Muscle layer of colon (tissue), 2 donors: ENCODE data around the gene ZNF668.

Experiments used
- H3K27ac ChIP-seq: one replicate; pipeline ENCODE4 v1.7.0; 2013; ENCODE audit warnings: low read depth, mild to moderate bottlenecking, low read length, moderate library complexity
- H3K27me3 ChIP-seq, 2 donors: one replicate each; pipeline ENCODE4 v1.7.0; 2013; ENCODE audit warnings: low read length in 2 of 2, mild to moderate bottlenecking in 2 of 2; ENCODE audit not compliant: insufficient read depth in 2 of 2, control insufficient read depth in 1 of 2
- H3K36me3 ChIP-seq: one replicate; pipeline ENCODE4 v1.7.0; 2013; ENCODE audit warnings: mild to moderate bottlenecking, low read length; ENCODE audit not compliant: insufficient read depth
- H3K4me1 ChIP-seq: one replicate; pipeline ENCODE4 v1.7.0; 2013; ENCODE audit warnings: mild to moderate bottlenecking, low read length; ENCODE audit not compliant: insufficient read depth
- H3K4me3 ChIP-seq, 2 donors: one replicate each; pipeline ENCODE4 v1.7.0; 2013; ENCODE audit warnings: low read length in 2 of 2, low read depth in 1 of 2, mild to moderate bottlenecking in 1 of 2, moderate library complexity in 1 of 2
- H3K9ac ChIP-seq: one replicate; pipeline ENCODE4 v1.7.0; 2013; ENCODE audit warnings: low read length
- H3K9me3 ChIP-seq: one replicate; pipeline ENCODE4 v1.7.0; 2013; ENCODE audit warnings: mild to moderate bottlenecking, low read length
- donor health status: abdominal sarcoma.
- donor health status: Adenocarcinoma of cecum.

Gene ZNF668

DNA sequence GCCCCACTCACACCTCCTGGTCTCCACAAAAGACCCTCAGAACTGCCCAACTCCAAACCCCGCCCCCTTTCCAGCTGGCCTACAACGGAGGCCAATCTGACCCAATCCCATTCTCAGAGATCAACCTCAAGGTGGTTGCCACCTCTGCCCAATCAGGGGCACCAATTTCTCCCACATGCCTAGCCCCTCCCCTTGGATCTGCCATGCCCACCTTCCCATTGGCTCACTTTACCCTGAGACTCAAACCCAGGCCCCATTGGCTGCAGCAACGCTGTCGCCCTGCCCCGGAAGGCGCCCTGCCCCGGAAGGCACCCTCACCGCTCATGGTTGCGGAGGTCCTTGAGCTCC is 10.6 kb downstream of the ZNF668 start:
- Histone ChIP-seq H3K4me3 (no peak overlapping the region), H3K27me3 (no peaks in the 10 kb centered on the region), H3K36me3 (peaks cover 9% of the 10 kb centered on the region), H3K4me1 (peaks cover 11% of the 10 kb centered on the region), H3K27ac (no peak overlapping the region), H3K9me3 (no peaks in the 10 kb centered on the region), H3K9ac (no peak overlapping the region)

DNA sequence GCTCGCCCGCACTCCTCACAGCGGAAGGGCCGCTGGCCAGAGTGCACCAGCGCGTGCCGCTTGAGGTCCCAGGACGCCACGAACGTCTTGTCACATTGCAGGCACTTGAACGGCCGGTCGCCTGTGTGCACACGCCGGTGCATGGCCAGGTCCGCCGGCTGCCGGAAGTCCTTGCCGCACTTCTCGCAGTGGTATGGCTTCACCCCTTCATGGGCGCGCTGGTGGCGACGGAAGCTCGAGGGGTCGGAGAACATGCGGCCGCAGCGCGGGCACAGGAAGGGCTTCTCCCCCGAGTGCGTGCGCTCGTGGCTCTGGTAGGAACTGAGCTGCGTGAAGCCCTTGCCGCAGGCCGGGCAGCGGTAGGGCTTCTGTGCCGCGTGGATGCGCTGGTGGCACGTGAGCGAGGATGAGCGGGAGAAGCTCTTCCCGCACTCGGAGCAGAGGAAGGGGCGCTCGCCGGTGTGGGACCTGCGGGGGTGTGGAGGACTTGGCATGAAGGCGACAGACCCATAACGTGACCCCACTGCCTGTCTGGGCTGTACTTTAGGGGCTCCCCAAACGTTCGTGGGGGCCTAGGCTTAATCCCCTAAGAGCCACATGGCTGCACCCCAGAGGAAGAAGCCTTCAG is 12.1 kb downstream of the ZNF668 start:
- Histone ChIP-seq H3K9ac (no peak overlapping the region), H3K36me3 (peaks cover 9% of the 10 kb centered on the region), H3K27me3 (no peaks in the 10 kb centered on the region), H3K27ac (no peak overlapping the region), H3K4me3 (no peak overlapping the region), H3K9me3 (no peaks in the 10 kb centered on the region), H3K4me1 (peaks cover 11% of the 10 kb centered on the region)

DNA sequence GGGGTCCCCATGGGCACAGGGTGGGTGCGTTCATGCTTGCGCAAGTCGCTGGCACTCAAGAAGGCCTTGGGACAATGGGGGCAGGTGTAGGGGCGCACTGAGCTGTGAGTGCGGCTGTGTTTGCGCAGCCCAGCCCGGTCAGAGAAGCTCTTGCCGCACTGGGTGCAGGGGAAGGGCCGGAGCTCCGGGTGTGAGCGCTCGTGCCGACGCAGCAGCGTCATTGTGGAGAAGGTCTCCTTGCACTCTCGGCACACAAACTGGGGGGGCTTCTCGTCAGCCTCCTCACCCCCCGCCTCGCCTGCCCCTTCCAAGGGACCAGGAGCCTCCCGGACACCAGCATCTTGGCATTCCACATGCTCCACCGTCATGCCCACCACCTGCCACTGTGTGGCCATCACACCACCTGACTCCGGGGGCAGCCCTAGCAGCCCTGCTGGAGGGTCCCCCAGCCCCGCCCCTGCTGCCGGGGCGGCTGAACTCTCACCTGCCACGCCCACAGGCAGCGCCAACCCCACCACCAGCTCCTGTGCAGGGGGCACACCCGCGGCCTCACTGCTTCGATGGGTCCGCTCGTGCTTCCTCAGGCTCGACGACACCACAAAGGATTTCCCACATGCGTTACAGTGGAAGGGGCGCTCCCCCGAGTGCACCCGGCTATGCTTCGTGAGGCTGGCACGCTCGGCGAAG is 12.8 kb downstream of the ZNF668 start:
- no peak overlapping the region for H3K27ac ChIP-seq
- peaks cover 9% of the 10 kb centered on the region for H3K36me3 ChIP-seq
- peaks cover 11% of the 10 kb centered on the region for H3K4me1 ChIP-seq
- no peaks in the 10 kb centered on the region for H3K27me3 ChIP-seq
- no peak overlapping the region for H3K4me3 ChIP-seq
- H3K9ac ChIP-seq: no peak overlapping the region
- H3K9me3 ChIP-seq: no peaks in the 10 kb centered on the region

DNA sequence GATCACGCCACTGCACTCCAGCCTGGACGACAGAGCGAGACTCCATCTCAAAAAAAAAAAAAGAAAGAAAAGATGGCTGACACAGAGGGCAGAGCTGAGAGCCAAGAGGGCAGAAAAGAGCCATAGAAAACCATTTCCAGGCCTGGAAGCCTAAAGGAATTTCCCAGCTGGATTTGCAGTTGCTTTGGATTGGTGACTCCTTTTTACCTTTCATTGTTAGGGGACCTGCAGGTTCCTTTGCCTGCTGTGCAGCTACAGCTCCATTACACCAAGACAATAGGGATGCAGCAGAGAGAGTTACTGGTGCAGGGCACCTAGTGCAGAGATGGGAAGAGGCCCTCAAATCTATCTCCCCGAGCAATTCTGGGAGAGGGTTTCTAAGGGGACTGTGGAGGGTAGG is 18.4 kb downstream of the ZNF668 start:
- H3K9me3 ChIP-seq: no peaks in the 10 kb centered on the region
- no peaks in the 10 kb centered on the region for H3K4me1 ChIP-seq
- H3K27me3 ChIP-seq: no peaks in the 10 kb centered on the region
- H3K27ac ChIP-seq: no peak overlapping the region
- H3K4me3 ChIP-seq: no peak overlapping the region
- H3K36me3 ChIP-seq: no peaks in the 10 kb centered on the region
- no peak overlapping the region for H3K9ac ChIP-seq

DNA sequence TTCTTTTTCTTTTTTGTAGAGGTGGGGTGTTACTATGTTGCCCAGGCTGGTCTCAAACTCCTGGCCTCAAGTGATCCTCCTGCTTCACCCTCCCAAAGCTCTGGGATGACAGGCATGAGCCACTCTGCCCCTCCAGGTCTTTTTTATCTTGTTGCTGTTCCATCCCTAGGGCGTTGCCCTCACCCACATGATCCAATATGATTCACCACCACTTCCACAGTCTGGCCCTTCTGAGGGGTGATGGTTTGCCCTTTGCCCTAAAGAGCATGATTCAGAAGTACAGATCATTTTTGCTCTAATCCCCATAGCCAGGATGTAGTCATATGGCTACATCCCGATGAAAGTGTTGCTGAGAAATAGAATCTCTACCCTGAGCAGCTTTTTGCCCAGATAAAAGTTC is 21.9 kb downstream of the ZNF668 start:
- Histone ChIP-seq H3K36me3 (no peaks in the 10 kb centered on the region), H3K9me3 (no peaks in the 10 kb centered on the region), H3K27me3 (no peaks in the 10 kb centered on the region), H3K9ac (no peak overlapping the region), H3K27ac (no peak overlapping the region), H3K4me3 (no peak overlapping the region), H3K4me1 (no peaks in the 10 kb centered on the region)

DNA sequence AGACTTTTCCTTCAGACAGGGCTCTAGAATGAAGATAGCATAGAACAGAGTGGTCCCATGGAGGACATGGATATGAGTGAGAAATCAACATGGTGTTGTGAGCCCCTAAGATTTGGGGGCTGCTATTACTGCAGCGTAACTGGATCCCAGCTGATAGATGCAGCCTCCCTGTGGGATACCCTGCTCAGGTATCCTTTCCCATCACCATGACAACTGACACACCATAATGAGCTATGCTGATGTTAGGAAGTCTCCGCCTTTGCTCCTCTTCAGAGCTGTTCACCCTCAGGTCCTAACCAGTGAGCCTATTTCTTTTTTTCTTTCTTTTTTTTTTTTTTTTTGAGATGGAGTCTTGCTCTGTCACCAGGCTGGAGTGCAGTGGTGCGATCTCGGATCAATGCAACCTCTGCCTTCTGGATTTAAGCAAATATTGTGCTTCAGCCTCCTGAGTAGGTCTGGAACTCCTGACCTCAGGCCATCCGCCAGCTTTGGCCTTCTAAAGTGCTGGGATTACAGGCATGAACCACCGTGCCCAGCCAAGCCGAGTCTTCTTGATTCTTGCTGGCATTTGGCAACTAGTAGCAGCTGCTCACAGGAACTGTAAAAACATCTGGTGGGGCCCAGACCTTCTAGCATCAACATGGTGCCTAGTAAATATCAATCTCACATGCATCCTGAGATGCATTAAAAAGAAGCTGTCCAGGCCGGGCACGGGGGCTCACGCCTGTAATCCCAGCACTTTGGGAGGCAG is 23.6 kb downstream of the ZNF668 start:
- no peaks in the 10 kb centered on the region for H3K9me3 ChIP-seq
- no peak overlapping the region for H3K4me3 ChIP-seq
- no peaks in the 10 kb centered on the region for H3K36me3 ChIP-seq
- no peak overlapping the region for H3K9ac ChIP-seq
- H3K4me1 ChIP-seq: no peaks in the 10 kb centered on the region
- no peak overlapping the region for H3K27ac ChIP-seq
- H3K27me3 ChIP-seq: no peaks in the 10 kb centered on the region

DNA sequence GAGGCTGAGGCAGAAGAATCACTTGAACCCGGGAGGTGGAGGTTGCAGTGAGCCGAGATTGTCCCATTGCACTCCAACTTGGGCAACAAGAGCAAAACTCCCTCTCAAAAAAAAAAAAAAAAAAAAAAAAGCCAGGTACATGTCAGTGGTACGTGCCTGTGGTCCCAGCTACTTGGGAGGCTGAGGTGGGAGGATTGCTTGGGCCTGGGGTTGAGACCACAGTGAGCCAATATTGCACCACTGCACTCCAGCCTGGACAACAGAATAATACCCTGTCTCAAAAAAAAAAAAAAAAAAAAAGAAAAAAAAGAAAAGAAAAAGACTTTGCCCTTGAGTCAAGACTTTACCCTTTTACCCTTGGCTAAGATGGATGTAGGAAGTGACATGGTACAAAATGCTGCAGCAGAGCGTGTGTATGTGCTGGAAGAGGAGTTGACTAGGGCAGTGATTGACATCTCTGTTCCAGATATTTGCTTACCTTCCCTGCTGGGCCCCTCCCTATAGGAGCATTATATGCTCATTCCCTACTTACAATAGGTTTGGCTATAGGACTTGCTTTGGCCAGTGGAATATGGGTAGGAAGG is 30.1 kb downstream of the ZNF668 start:
- no peaks in the 10 kb centered on the region for H3K27me3 ChIP-seq
- H3K27ac ChIP-seq: no peak overlapping the region
- H3K9me3 ChIP-seq: no peaks in the 10 kb centered on the region
- H3K4me1 ChIP-seq: no peaks in the 10 kb centered on the region
- H3K9ac ChIP-seq: no peak overlapping the region
- H3K4me3 ChIP-seq: no peak overlapping the region
- H3K36me3 ChIP-seq: peaks cover 12% of the 10 kb centered on the region

DNA sequence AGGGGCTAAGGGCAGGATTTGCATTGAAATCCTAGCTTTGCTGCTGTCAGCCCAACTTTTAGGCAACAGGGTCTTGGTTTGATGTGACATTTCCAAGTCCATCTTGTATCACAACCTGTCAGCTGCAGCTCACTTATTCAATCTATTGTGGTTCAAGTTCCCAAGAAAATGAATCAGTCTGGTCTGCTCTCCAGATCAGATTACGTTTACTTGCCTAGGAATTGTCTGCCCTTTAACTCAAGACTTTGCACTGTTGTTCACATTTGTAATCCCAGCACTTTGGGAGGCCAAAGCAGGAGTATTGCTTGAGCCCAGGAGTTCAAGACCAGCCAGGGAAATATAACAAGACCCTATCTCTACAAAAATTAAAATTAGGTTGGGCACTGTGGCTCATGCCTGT is 30.7 kb downstream of the ZNF668 start:
- H3K27me3 ChIP-seq: no peaks in the 10 kb centered on the region
- H3K4me1 ChIP-seq: no peaks in the 10 kb centered on the region
- no peak overlapping the region for H3K9ac ChIP-seq
- H3K27ac ChIP-seq: no peak overlapping the region
- H3K9me3 ChIP-seq: no peaks in the 10 kb centered on the region
- peaks cover 18% of the 10 kb centered on the region for H3K36me3 ChIP-seq
- H3K4me3 ChIP-seq: no peak overlapping the region

DNA sequence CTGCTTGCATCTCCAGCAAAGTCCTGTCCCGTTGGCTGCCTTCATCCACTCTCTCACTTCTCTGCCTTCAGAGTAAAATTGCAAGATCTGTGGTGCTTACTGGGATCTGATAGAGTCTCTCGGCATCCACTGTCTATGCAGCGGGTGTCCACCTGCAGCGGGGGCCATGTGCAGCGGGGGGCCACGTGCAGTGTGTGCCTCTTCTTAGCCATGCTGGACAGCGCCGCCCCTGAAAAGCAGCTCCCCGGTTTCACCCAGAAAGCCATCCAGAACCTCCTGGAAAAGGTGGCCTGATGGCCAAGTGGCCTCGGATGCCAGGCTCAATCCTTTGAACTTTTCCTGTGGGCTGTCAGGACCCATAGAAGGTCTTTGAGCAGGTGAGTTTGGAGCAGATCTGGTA is 31.2 kb downstream of the ZNF668 start:
- Histone ChIP-seq H3K27ac (no peak overlapping the region), H3K27me3 (no peaks in the 10 kb centered on the region), H3K4me1 (no peaks in the 10 kb centered on the region), H3K4me3 (no peak overlapping the region), H3K9ac (no peak overlapping the region), H3K9me3 (no peaks in the 10 kb centered on the region), H3K36me3 (peaks cover 23% of the 10 kb centered on the region)

DNA sequence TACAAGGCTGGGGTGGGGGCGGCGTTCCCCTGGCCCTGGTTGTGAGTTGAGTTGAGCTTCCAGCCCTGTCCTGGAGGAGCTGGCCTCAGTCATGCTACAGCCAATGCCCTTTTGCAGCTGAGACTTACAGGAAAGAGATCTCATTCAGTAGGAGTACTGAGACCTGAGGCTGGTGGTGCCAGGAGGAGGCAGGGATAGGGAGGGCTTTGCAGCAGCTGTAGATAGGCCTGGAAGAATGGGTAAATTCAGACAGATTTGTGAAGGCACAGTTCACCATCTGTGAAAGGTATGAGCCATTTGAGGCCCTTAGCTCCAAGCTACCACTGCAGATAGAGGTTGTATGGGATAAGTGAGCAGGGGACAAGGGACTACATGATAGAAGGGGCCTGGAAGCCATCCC is 35.0 kb downstream of the ZNF668 start:
- Histone ChIP-seq H3K36me3 (peaks cover 35% of the 10 kb centered on the region), H3K9me3 (no peaks in the 10 kb centered on the region), H3K27me3 (no peaks in the 10 kb centered on the region), H3K9ac (no peak overlapping the region), H3K27ac (no peak overlapping the region), H3K4me3 (no peak overlapping the region), H3K4me1 (peaks cover 6% of the 10 kb centered on the region)

DNA sequence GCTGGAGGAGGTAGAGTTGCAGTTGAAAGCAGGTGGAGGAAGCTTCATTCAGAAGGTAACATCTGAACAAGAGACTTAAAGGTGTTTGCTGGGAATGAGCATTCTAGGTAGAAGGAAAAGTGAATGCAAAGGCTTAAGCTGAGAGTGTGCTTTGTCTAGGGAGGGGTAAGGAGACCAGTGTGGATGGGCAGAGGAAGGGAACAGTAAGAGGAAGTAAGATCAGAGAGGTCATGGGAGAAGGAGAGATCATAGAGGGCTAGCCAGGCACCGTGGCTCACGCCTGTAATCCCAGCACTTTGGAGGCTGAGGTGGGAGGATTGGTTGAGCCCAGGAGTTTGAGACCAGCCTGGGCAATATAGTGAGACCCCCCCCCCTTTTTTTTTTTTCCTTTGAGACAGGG is 37.3 kb downstream of the ZNF668 start:
- H3K36me3 ChIP-seq: peaks cover 35% of the 10 kb centered on the region
- H3K27me3 ChIP-seq: no peaks in the 10 kb centered on the region
- H3K9me3 ChIP-seq: no peaks in the 10 kb centered on the region
- no peak overlapping the region for H3K27ac ChIP-seq
- H3K4me1 ChIP-seq: peaks cover 6% of the 10 kb centered on the region
- no peak overlapping the region for H3K9ac ChIP-seq
- H3K4me3 ChIP-seq: no peak overlapping the region
